ENCODE results near the gene IL34.

The IL34 gene

GRCh38 chr16:70689970-70690891 is 43.9 kb downstream of the IL34 start:
- Histone ChIP-seq H3K4me1 (ENCODE audit: control insufficient read depth, insufficient read depth, low read length) (peaks cover 9% of the 10 kb centered on the region), H3K27me3 (ENCODE audit: control insufficient read depth, insufficient read depth, low read length) (no peaks in the 10 kb centered on the region), H3K36me3 (ENCODE audit: control insufficient read depth, insufficient read depth, low read length) (peaks cover 7% of the 10 kb centered on the region), H3K9me3 (ENCODE audit: control insufficient read depth, insufficient read depth, low read length) (no peaks in the 10 kb centered on the region), H3K4me3 (ENCODE audit: low read depth, low read length) (no peak overlapping the region), H3K9ac (ENCODE audit: low read depth, low read length) (no peak overlapping the region)

- Histone ChIP-seq H3K36me3 (ENCODE audit: control insufficient read depth, insufficient read depth, low read length) (peaks cover 11% of the 10 kb centered on the region), H3K9me3 (ENCODE audit: control insufficient read depth, insufficient read depth, low read length) (no peaks in the 10 kb centered on the region), H3K4me3 (ENCODE audit: low read depth, low read length) (no peak overlapping the region), H3K27me3 (ENCODE audit: control insufficient read depth, insufficient read depth, low read length) (no peaks in the 10 kb centered on the region), H3K4me1 (ENCODE audit: control insufficient read depth, insufficient read depth, low read length) (peaks cover 14% of the 10 kb centered on the region), H3K9ac (ENCODE audit: low read depth, low read length) (no peak overlapping the region)
Measured at GRCh38 chr16:70691223-70692129, 45.1 kb downstream of the IL34 start.

- Histone ChIP-seq H3K36me3 (ENCODE audit: control insufficient read depth, insufficient read depth, low read length) (peaks cover 11% of the 10 kb centered on the region), H3K9ac (ENCODE audit: low read depth, low read length) (no peak overlapping the region), H3K4me3 (ENCODE audit: low read depth, low read length) (no peak overlapping the region), H3K9me3 (ENCODE audit: control insufficient read depth, insufficient read depth, low read length) (no peaks in the 10 kb centered on the region), H3K27me3 (ENCODE audit: control insufficient read depth, insufficient read depth, low read length) (no peaks in the 10 kb centered on the region), H3K4me1 (ENCODE audit: control insufficient read depth, insufficient read depth, low read length) (peaks cover 8% of the 10 kb centered on the region)
Measured at GRCh38 chr16:70692130-70692872, 45.9 kb downstream of the IL34 start.

GRCh38 chr16:70692873-70693671 is 46.7 kb downstream of the IL34 start:
- no peaks in the 10 kb centered on the region for H3K9me3 ChIP-seq (ENCODE audit: control insufficient read depth, insufficient read depth, low read length)
- no peaks in the 10 kb centered on the region for H3K27me3 ChIP-seq (ENCODE audit: control insufficient read depth, insufficient read depth, low read length)
- H3K9ac ChIP-seq (ENCODE audit: low read depth, low read length) = no peak overlapping the region
- H3K4me1 ChIP-seq (ENCODE audit: control insufficient read depth, insufficient read depth, low read length) = peaks cover 8% of the 10 kb centered on the region
- no peak overlapping the region for H3K4me3 ChIP-seq (ENCODE audit: low read depth, low read length)
- peaks cover 18% of the 10 kb centered on the region for H3K36me3 ChIP-seq (ENCODE audit: control insufficient read depth, insufficient read depth, low read length)

GRCh38 chr16:70694088-70694867 is 47.9 kb downstream of the IL34 start:
- H3K27me3 ChIP-seq (ENCODE audit: control insufficient read depth, insufficient read depth, low read length) = no peaks in the 10 kb centered on the region
- no peak overlapping the region for H3K9ac ChIP-seq (ENCODE audit: low read depth, low read length)
- H3K36me3 ChIP-seq (ENCODE audit: control insufficient read depth, insufficient read depth, low read length) = peaks cover 24% of the 10 kb centered on the region
- no peaks in the 10 kb centered on the region for H3K9me3 ChIP-seq (ENCODE audit: control insufficient read depth, insufficient read depth, low read length)
- peaks cover 8% of the 10 kb centered on the region for H3K4me1 ChIP-seq (ENCODE audit: control insufficient read depth, insufficient read depth, low read length)
- H3K4me3 ChIP-seq (ENCODE audit: low read depth, low read length) = no peak overlapping the region

- Histone ChIP-seq H3K9ac (ENCODE audit: low read depth, low read length) (no peak overlapping the region), H3K27me3 (ENCODE audit: control insufficient read depth, insufficient read depth, low read length) (no peaks in the 10 kb centered on the region), H3K4me3 (ENCODE audit: low read depth, low read length) (no peak overlapping the region), H3K36me3 (ENCODE audit: control insufficient read depth, insufficient read depth, low read length) (peaks cover 24% of the 10 kb centered on the region), H3K9me3 (ENCODE audit: control insufficient read depth, insufficient read depth, low read length) (no peaks in the 10 kb centered on the region), H3K4me1 (ENCODE audit: control insufficient read depth, insufficient read depth, low read length) (peaks cover 8% of the 10 kb centered on the region)
Measured at GRCh38 chr16:70694868-70695218, 48.5 kb downstream of the IL34 start.

- Histone ChIP-seq H3K27me3 (ENCODE audit: control insufficient read depth, insufficient read depth, low read length) (no peaks in the 10 kb centered on the region), H3K4me3 (ENCODE audit: low read depth, low read length) (no peak overlapping the region), H3K9me3 (ENCODE audit: control insufficient read depth, insufficient read depth, low read length) (no peaks in the 10 kb centered on the region), H3K4me1 (ENCODE audit: control insufficient read depth, insufficient read depth, low read length) (peaks cover 8% of the 10 kb centered on the region), H3K36me3 (ENCODE audit: control insufficient read depth, insufficient read depth, low read length) (peaks cover 24% of the 10 kb centered on the region), H3K9ac (ENCODE audit: low read depth, low read length) (peak overlapping the region; percentile 47)
Measured at GRCh38 chr16:70695331-70696070, 49.1 kb downstream of the IL34 start.

GRCh38 chr16:70696355-70696754 is 50.0 kb downstream of the IL34 start:
- peaks cover 24% of the 10 kb centered on the region for H3K36me3 ChIP-seq (ENCODE audit: control insufficient read depth, insufficient read depth, low read length)
- H3K27me3 ChIP-seq (ENCODE audit: control insufficient read depth, insufficient read depth, low read length) = no peaks in the 10 kb centered on the region
- H3K4me3 ChIP-seq (ENCODE audit: low read depth, low read length) = no peak overlapping the region
- peaks cover 8% of the 10 kb centered on the region for H3K4me1 ChIP-seq (ENCODE audit: control insufficient read depth, insufficient read depth, low read length)
- no peaks in the 10 kb centered on the region for H3K9me3 ChIP-seq (ENCODE audit: control insufficient read depth, insufficient read depth, low read length)
- H3K9ac ChIP-seq (ENCODE audit: low read depth, low read length) = no peak overlapping the region

GRCh38 chr16:70696952-70697593 is 50.7 kb downstream of the IL34 start:
- H3K9ac ChIP-seq (ENCODE audit: low read depth, low read length) = no peak overlapping the region
- no peaks in the 10 kb centered on the region for H3K27me3 ChIP-seq (ENCODE audit: control insufficient read depth, insufficient read depth, low read length)
- H3K4me1 ChIP-seq (ENCODE audit: control insufficient read depth, insufficient read depth, low read length) = peaks cover 8% of the 10 kb centered on the region
- H3K9me3 ChIP-seq (ENCODE audit: control insufficient read depth, insufficient read depth, low read length) = no peaks in the 10 kb centered on the region
- peaks cover 24% of the 10 kb centered on the region for H3K36me3 ChIP-seq (ENCODE audit: control insufficient read depth, insufficient read depth, low read length)
- no peak overlapping the region for H3K4me3 ChIP-seq (ENCODE audit: low read depth, low read length)

All from iPS-15b (cell line).